ENCODE measurements around the gene GSDME.

DNA sequence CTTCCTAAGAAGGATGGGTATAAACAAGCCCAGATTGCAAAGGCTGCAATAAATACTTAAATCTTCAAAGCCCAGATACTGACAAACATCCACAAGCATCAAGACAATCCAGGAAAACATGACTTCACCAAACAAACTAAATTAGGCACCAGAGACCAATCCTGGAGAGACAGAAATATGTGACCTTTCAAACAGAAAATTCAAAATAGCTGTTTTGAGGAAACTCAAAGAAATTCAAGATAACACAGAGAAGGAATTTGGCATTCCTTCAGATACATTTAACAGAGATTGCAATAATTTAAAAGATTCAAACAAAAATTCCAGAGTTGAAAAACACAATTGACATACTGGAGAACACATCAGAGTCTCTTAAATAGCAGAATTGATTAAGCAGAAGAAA is 23.0 kb downstream of the GSDME start:
- TF ChIP-seq YY1 (IDR thresholded peaks at IDR 0.05; ENCODE audit: insufficient read depth, insufficient read length) (no peak), ZNF274 (IDR thresholded peaks at IDR 0.05; ENCODE audit: low read depth, low read length) (no peak)
